ENCODE data around the gene ZFYVE27. TPM values are rescaled to one million over a fixed set of nuclear protein-coding genes. Genes with fewer than 3 reads are reported as not detected.

The ZFYVE27 gene
- total RNA-seq, 1 donor from 2014 or later, result 28.0 TPM

DNA sequence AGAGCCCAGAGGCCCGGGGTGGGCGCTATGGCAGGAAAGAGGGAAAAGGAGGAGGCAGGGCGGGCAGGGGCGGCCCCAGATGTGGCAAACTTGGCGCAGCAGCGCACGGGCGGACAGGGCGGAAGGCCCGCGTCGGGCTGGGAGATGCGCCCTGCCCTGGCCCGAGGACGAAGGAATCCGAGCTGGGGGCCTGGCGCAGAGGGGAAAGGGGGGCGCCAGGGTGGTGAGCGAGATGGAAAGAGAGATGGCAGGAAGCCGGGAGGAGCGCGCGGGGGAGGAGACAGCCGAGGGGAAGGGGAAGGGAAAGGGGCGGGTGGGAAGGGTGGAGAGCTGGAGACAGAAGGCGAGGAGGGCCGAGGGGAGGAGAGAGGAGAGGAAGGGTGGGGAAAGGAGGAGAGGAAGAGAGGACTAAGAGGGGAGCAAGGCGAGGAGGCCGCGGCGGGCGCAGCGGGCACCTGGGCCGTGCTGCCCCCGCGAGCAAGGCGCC, 23.5 kb upstream of the ZFYVE27 start, which contains the start of gene MARVELD1:
TSS of gene MARVELD1 (plus strand) at position 392 of the 487 bp plus-strand sequence. CDS start 147 bp downstream, outside the sequence.
- H3K27ac ChIP-seq, result peak within 1 kb of the TSS; percentile 97
- TF ChIP-seq POLR2AphosphoS5 (IDR thresholded peaks at IDR 0.05; ENCODE audit: insufficient read depth in 1 of 2, low read depth in 1 of 2), result peak in 1 of 2 donors; percentile 73
- TF ChIP-seq, protein P1, sequence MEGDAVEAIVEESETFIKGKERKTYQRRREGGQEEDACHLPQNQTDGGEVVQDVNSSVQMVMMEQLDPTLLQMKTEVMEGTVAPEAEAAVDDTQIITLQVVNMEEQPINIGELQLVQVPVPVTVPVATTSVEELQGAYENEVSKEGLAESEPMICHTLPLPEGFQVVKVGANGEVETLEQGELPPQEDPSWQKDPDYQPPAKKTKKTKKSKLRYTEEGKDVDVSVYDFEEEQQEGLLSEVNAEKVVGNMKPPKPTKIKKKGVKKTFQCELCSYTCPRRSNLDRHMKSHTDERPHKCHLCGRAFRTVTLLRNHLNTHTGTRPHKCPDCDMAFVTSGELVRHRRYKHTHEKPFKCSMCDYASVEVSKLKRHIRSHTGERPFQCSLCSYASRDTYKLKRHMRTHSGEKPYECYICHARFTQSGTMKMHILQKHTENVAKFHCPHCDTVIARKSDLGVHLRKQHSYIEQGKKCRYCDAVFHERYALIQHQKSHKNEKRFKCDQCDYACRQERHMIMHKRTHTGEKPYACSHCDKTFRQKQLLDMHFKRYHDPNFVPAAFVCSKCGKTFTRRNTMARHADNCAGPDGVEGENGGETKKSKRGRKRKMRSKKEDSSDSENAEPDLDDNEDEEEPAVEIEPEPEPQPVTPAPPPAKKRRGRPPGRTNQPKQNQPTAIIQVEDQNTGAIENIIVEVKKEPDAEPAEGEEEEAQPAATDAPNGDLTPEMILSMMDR (IDR thresholded peaks at IDR 0.05), result no peak
- peak in 1 of 2 donors; percentile 52 for TF ChIP-seq POLR2A (IDR thresholded peaks at IDR 0.05)
- peaks cover 0 to 10% of the 10 kb centered on the region in 2 donors for H3K36me3 ChIP-seq
- peak within 1 kb of the TSS; percentile 74 for H3K4me3 ChIP-seq
- peaks cover 71% of the 10 kb centered on the region for H3K4me1 ChIP-seq
- no peaks in the 10 kb centered on the region for H3K27me3 ChIP-seq
- DNase-seq (ENCODE audit: extremely low spot score in 2 of 2), result no peak
- intact Hi-C loops (cut with DNase I), result no loop called here
- H3K9me3 ChIP-seq, result no peaks in the 10 kb centered on the region

DNA sequence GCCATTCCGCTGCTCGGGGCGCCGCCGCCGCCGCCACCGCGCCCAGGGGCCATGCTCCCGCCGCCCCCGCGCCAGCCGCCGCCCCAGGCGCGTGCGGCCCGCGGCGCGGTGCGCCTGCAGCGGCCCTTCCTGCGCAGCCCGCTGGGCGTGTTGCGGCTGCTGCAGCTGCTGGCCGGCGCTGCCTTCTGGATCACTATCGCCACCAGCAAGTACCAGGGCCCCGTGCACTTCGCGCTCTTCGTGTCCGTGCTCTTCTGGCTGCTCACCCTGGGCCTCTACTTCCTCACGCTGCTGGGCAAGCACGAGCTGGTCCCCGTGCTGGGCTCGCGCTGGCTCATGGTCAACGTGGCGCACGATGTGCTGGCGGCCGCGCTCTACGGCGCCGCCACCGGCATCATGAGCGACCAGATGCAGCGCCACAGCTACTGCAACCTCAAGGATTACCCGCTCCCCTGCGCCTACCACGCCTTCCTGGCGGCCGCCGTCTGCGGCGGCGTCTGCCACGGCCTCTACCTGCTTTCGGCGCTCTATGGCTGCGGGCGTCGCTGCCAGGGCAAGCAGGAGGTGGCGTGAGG, 23.0 kb upstream of the ZFYVE27 start:
- Histone ChIP-seq H3K4me3 (peak overlapping the region; percentile 74), H3K9me3 (no peaks in the 10 kb centered on the region), H3K4me1 (peaks cover 75% of the 10 kb centered on the region), H3K36me3 (peaks cover 0 to 10% of the 10 kb centered on the region in 2 donors), H3K27ac (peak overlapping the region; percentile 97), H3K27me3 (no peaks in the 10 kb centered on the region)
- TF ChIP-seq POLR2A (IDR thresholded peaks at IDR 0.05) (no peak), POLR2AphosphoS5 (IDR thresholded peaks at IDR 0.05; ENCODE audit: insufficient read depth in 1 of 2, low read depth in 1 of 2) (no peak)
- TF ChIP-seq, protein P1 (IDR thresholded peaks at IDR 0.05), result no peak
- intact Hi-C loops (cut with DNase I), result no loop called here
- DNase-seq (ENCODE audit: extremely low spot score in 2 of 2), result no peak

DNA sequence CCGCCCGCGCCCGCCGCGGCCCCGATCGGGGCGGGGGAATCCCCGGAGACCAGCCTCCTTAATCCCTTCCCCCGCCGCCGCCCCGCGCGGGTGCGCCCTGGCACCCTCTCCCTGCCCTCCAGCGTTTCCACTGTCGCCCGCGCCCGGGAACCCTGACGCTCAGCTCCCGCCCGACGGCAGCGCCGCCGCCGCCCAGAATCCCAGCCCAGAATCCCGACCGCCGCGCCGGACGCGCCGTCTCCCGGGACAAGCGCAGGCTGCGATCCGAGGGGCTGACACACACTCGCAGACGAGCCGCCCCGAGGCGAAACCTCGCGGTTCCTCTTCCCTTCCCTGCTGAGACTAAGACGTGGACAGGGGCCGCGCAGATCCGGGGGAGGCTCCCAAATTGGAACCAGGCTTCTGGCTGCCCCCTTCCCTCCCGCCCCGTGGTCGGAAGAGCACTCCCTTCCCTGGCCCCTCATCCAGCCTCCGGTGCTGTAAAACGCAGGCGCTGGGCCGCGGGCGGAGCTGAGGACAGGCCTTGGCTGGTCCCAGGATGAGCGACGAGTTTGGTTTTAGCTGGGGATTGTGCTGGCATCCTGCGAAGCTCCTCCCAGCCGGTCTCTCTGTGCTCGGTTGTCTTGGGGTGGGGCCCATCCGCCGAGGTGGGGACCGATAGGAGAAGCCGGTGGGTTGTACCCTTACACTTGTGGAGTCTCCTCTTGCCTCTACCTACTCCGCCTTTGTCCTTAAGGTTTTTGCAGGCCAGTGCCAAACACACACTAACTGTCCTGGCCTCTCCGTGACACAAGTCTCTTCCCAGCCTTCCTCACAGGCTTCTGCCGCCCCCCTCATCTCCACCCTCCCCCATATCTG, 22.3 kb upstream of the ZFYVE27 start:
- intact Hi-C loops (cut with DNase I), result no loop called here
- Histone ChIP-seq H3K4me3 (peak overlapping the region; percentile 74), H3K27me3 (no peaks in the 10 kb centered on the region), H3K4me1 (peaks cover 75% of the 10 kb centered on the region), H3K36me3 (peaks cover 0 to 10% of the 10 kb centered on the region in 2 donors), H3K9me3 (no peaks in the 10 kb centered on the region), H3K27ac (peak overlapping the region; percentile 97)
- DNase-seq (ENCODE audit: extremely low spot score in 2 of 2), result peak in 1 of 2 donors; percentile 96
- TF ChIP-seq POLR2A (IDR thresholded peaks at IDR 0.05) (peak in 1 of 2 donors; percentile 52), POLR2AphosphoS5 (IDR thresholded peaks at IDR 0.05; ENCODE audit: insufficient read depth in 1 of 2, low read depth in 1 of 2) (peak; percentile 62 to 93)
- TF ChIP-seq, protein P1 (IDR thresholded peaks at IDR 0.05), result no peak

DNA sequence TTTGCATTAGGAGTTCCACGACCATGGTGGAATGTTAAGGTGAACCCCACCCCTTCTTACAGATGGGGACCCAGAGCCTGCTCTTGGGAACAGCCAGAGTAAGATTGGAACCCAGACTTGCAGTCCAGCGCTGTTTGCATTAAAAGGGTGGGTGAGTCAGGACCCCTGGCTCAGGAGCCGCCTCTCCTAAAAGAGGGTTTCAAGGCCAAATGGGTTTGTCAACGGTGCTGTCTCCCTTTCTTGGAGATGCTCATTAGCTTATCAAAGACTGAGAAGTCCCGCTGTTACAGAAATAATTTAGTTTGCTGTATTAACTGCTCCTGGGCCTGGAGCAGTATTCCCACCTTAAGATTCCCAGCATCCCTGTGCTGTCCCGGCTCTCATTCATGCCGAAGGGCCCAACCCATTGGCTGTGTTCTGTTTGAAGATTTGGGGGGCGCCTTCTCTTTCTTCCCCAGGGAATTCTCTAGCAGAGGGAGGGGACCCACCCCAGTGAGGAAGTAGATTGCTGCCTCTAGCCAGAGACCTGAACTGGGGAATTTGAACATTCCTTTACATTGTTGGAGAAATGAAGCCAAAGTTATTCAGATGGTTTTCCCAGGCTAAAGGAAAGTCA, 21.6 kb upstream of the ZFYVE27 start:
- Histone ChIP-seq H3K27ac (peak overlapping the region; percentile 97), H3K27me3 (no peaks in the 10 kb centered on the region), H3K36me3 (peaks cover 0 to 10% of the 10 kb centered on the region in 2 donors), H3K9me3 (no peaks in the 10 kb centered on the region), H3K4me1 (peaks cover 75% of the 10 kb centered on the region), H3K4me3 (peak overlapping the region; percentile 74)
- no peak for DNase-seq (ENCODE audit: extremely low spot score in 2 of 2)
- TF ChIP-seq POLR2AphosphoS5 (IDR thresholded peaks at IDR 0.05; ENCODE audit: insufficient read depth in 1 of 2, low read depth in 1 of 2) (no peak), POLR2A (IDR thresholded peaks at IDR 0.05) (no peak)
- TF ChIP-seq, protein P1 (IDR thresholded peaks at IDR 0.05), result no peak
- intact Hi-C loops (cut with DNase I), result no loop called here
